Keratinocyte (primary cell): ENCODE measurements around the gene NRDC. TPM values are rescaled to one million over a fixed set of nuclear protein-coding genes. Genes with fewer than 3 reads are reported as not detected.

ENCODE experiments used
- DNase-seq: peaks from one replicate; pipeline ENCODE4 v3.0.0-alpha.2; 2011; ENCODE audit warnings: low read depth, missing footprints, low spot score
- FAIRE-seq: peaks from 2 replicates; lab custom pipeline; 2011; peaks lifted over from hg19 to GRCh38; lab: Jason Lieb, UNC
- H2AFZ ChIP-seq: 2 replicates; pipeline ENCODE4 v1.6.0; 2012; ENCODE audit warnings: low read length, control low read depth, inconsistent platforms; ENCODE audit not compliant: control insufficient read depth
- H3K27ac ChIP-seq: 2 replicates; pipeline ENCODE4 v1.5.1; 2011; ENCODE audit warnings: low read length; ENCODE audit not compliant: control insufficient read depth, insufficient read depth
- H3K27me3 ChIP-seq: 3 replicates; pipeline ENCODE4 v1.6.0; 2011; ENCODE audit warnings: low read length; ENCODE audit not compliant: control insufficient read depth, insufficient read depth; ENCODE audit errors: extremely low read depth
- H3K36me3 ChIP-seq, 2 experiments: 2 replicates in 1 of 2; 3 replicates in 1 of 2; pipeline ENCODE4 v1.5.1; 2011; ENCODE audit warnings: low read length in 2 of 2, mild to moderate bottlenecking in 1 of 2; ENCODE audit not compliant: control insufficient read depth in 2 of 2, insufficient read depth in 2 of 2; ENCODE audit errors: extremely low read depth in 1 of 2
- H3K4me1 ChIP-seq: 3 replicates; pipeline ENCODE4 v1.5.1; 2011; ENCODE audit warnings: low read length; ENCODE audit not compliant: control insufficient read depth, insufficient read depth; ENCODE audit errors: extremely low read depth
- H3K4me2 ChIP-seq: 3 replicates; pipeline ENCODE4 v1.6.0; 2011; ENCODE audit warnings: low read depth, low read length; ENCODE audit not compliant: control insufficient read depth, insufficient read depth; ENCODE audit errors: extremely low read depth
- H3K4me3 ChIP-seq, 3 experiments: fragments of 200-600 bp in 1 of 3; sonication (generic) in 1 of 3; 2 replicates in 2 of 3; 3 replicates in 1 of 3; pipeline ENCODE4 v1.5.1; 2011 to 2016; ENCODE audit warnings: low read length in 3 of 3, mild to moderate bottlenecking in 3 of 3, control low read depth in 2 of 3, inconsistent platforms in 1 of 3, low read depth in 1 of 3, mixed read lengths in 1 of 3, mixed run types in 1 of 3, moderate library complexity in 1 of 3; ENCODE audit not compliant: control insufficient read depth in 2 of 3, insufficient read depth in 2 of 3; ENCODE audit errors: extremely low read depth in 1 of 3
- H3K79me2 ChIP-seq: 2 replicates; pipeline ENCODE4 v1.6.0; 2012; ENCODE audit warnings: low read length; ENCODE audit not compliant: control insufficient read depth, insufficient read depth
- H3K9ac ChIP-seq: 3 replicates; pipeline ENCODE4 v1.6.0; 2011; ENCODE audit warnings: low read length; ENCODE audit not compliant: control insufficient read depth, insufficient read depth; ENCODE audit errors: extremely low read depth
- H3K9me1 ChIP-seq: 3 replicates; pipeline ENCODE4 v1.6.0; 2011; ENCODE audit warnings: low read length; ENCODE audit not compliant: control insufficient read depth, insufficient read depth; ENCODE audit errors: extremely low read depth
- H3K9me3 ChIP-seq: 2 replicates; pipeline ENCODE4 v1.5.1; 2012; ENCODE audit warnings: low read depth, low read length; ENCODE audit not compliant: control insufficient read depth
- H4K20me1 ChIP-seq: 3 replicates; pipeline ENCODE4 v1.6.0; 2011; ENCODE audit warnings: low read length; ENCODE audit not compliant: control insufficient read depth, insufficient read depth; ENCODE audit errors: extremely low read depth
- EZH2 ChIP-seq: IDR thresholded peaks from one replicate; pipeline ENCODE4 v1.6.1; 2012; ENCODE audit warnings: inconsistent platforms, mild to moderate bottlenecking, low read length, moderate library complexity
- dilution Hi-C: fragments of 300-500 bp; cut with MboI; formaldehyde crosslinking; loops from one replicate; pipeline ENCODE4 v1.7.0; 2020; ENCODE audit warnings: low sequenced_read_pairs; ENCODE audit not compliant: extremely low pct_ligation_motif_present
- polyA plus RNA-seq, 5 experiments: library from polyadenylated mRNA; depleted of rRNA in 3 of 5; stranded (reverse) in 3 of 5; stranded (forward) in 1 of 5; unstranded in 1 of 5; fragments of >200 nt; gene quantifications; 1 replicate in 1 of 5; 2 replicates in 3 of 5; 3 replicates in 1 of 5; pipeline versions ENCODE4 v1.2.1 to v1.2.3, GENCODE V29; 2011 to 2012; ENCODE audit warnings: missing spikeins in 2 of 5, low read depth in 1 of 5, low replicate concordance in 1 of 5
- TF ChIP-seq, protein P1 (sequence below), 3 experiments: IDR thresholded peaks in 1 of 3; conservative IDR thresholded peaks in 1 of 3; optimal IDR thresholded peaks in 1 of 3; 2 replicates in 2 of 3; 3 replicates in 1 of 3; pipeline versions ENCODE3 to v1.5.1; 2011; ENCODE audit warnings: low read length in 3 of 3, mild to moderate bottlenecking in 3 of 3, moderate library complexity in 2 of 3, control low read depth in 1 of 3, inconsistent platforms in 1 of 3; ENCODE audit not compliant: insufficient read depth in 2 of 3; ENCODE audit errors: extremely low read depth in 1 of 3

NRDC gene
- polyA plus RNA-seq, 1 donor (not counting 4 experiments of a cell fraction or from before 2014, with no cell fraction given) = 183 TPM

DNA sequence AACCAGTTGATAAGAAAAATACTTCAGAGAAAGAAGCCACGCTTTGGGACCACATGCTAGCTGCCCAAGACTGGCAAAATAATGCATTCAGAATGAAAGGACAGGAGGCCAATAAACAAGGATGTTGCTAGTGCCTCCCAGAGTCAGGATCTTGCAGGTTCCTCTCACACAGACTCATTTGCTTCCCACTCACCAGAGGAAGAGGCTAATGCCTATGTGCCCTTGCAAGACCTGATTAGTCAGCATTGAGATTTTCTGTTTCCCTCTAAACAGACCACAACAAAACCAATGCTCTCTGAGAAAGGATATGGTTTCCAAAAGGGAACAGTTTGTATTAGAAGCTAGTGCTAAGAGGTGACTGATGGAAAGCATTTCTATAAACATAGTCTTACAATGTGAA is 85.7 kb downstream of the NRDC start:
- Histone ChIP-seq H3K9me1 (no peaks in the 10 kb centered on the region), H4K20me1 (no peaks in the 10 kb centered on the region), H3K36me3 (peaks cover 26 to 39% of the 10 kb centered on the region in 2 experiments), H3K4me3 (no peak overlapping the region), H3K27ac (no peak overlapping the region), H3K9me3 (no peaks in the 10 kb centered on the region), H3K4me2 (no peak overlapping the region), H3K27me3 (no peaks in the 10 kb centered on the region), H3K79me2 (no peaks in the 10 kb centered on the region), H2AFZ (no peak overlapping the region), H3K4me1 (no peaks in the 10 kb centered on the region), H3K9ac (no peak overlapping the region)
- DNase-seq (no peak), FAIRE-seq (no peak)
- TF ChIP-seq, protein P1, sequence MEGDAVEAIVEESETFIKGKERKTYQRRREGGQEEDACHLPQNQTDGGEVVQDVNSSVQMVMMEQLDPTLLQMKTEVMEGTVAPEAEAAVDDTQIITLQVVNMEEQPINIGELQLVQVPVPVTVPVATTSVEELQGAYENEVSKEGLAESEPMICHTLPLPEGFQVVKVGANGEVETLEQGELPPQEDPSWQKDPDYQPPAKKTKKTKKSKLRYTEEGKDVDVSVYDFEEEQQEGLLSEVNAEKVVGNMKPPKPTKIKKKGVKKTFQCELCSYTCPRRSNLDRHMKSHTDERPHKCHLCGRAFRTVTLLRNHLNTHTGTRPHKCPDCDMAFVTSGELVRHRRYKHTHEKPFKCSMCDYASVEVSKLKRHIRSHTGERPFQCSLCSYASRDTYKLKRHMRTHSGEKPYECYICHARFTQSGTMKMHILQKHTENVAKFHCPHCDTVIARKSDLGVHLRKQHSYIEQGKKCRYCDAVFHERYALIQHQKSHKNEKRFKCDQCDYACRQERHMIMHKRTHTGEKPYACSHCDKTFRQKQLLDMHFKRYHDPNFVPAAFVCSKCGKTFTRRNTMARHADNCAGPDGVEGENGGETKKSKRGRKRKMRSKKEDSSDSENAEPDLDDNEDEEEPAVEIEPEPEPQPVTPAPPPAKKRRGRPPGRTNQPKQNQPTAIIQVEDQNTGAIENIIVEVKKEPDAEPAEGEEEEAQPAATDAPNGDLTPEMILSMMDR (optimal IDR thresholded peaks at IDR 0.05 in 1 of 3, IDR thresholded peaks at IDR 0.05 in 1 of 3, conservative IDR thresholded peaks at IDR 0.05 in 1 of 3; ENCODE audit: extremely low read depth in 1 of 3, insufficient read depth in 2 of 3, low read length in 3 of 3) = no peak
- TF ChIP-seq EZH2 = no peak
- dilution Hi-C loops = no loop called here

DNA sequence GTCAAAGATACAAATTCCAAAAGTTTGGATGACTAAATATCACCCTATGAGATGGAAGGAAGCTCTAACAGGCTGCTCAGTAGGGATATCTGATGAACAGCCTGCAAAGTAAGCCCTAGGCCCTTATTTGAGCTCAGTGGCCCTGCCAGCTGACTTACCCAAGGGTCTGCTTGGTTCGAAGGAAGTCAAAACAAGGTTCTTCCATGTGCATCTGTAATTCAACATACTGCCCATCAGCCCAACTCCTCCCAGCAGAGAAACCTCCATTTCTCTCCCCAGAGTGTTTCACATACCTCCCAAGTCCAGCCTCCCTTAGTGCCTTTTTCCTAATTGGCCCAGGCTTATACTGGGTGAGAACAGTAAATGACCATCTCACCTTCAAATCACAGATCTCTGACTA is 86.6 kb downstream of the NRDC start:
- no peak overlapping the region for H2AFZ ChIP-seq
- H3K27ac ChIP-seq = no peak overlapping the region
- H3K27me3 ChIP-seq = no peaks in the 10 kb centered on the region
- H4K20me1 ChIP-seq = no peaks in the 10 kb centered on the region
- FAIRE-seq (no peak), DNase-seq (no peak)
- peaks cover 31 to 39% of the 10 kb centered on the region in 2 experiments for H3K36me3 ChIP-seq
- H3K79me2 ChIP-seq = no peaks in the 10 kb centered on the region
- TF ChIP-seq EZH2 = no peak
- TF ChIP-seq, protein P1 (optimal IDR thresholded peaks at IDR 0.05 in 1 of 3, IDR thresholded peaks at IDR 0.05 in 1 of 3, conservative IDR thresholded peaks at IDR 0.05 in 1 of 3; ENCODE audit: extremely low read depth in 1 of 3, insufficient read depth in 2 of 3, low read length in 3 of 3) = no peak
- no peaks in the 10 kb centered on the region for H3K4me1 ChIP-seq
- dilution Hi-C loops = no loop called here
- H3K9me3 ChIP-seq = no peaks in the 10 kb centered on the region
- H3K9me1 ChIP-seq = no peaks in the 10 kb centered on the region
- no peak overlapping the region for H3K9ac ChIP-seq
- no peak overlapping the region for H3K4me2 ChIP-seq
- H3K4me3 ChIP-seq = no peak overlapping the region
